Endothelial cell of umbilical vein (primary cell): ENCODE results near the gene SHC4. TPM values are rescaled to one million over a fixed set of nuclear protein-coding genes. Genes with fewer than 3 reads are reported as not detected.

ENCODE experiments used
- BruUV-seq: library from RNA; stranded (reverse); fragments of 400-500 nt; replicated peaks from 2 replicates; lab custom pipeline; 2021; lab: Mats Ljungman, UMichigan
- CTCF ChIA-PET: fragments of 300-600, 350-600 bp; sonication (Branson Sonifier 250); formaldehyde crosslinking; loops from one replicate; lab custom pipeline; 2021; ENCODE audit warnings: antibody characterized with exemption, inconsistent platforms; lab: Charles Lee
- POLR2A ChIA-PET: fragments of 300-600, 350-600 bp; sonication (Branson Sonifier 250); formaldehyde crosslinking; loops from one replicate; lab custom pipeline; 2021; ENCODE audit warnings: antibody characterized with exemption, inconsistent platforms; lab: Charles Lee
- DNase-seq: peaks from one replicate; pipeline ENCODE4 v3.0.0-alpha.2; 2011; ENCODE audit warnings: low read depth, low spot score
- FAIRE-seq: peaks from 2 replicates; lab custom pipeline; 2011; peaks lifted over from hg19 to GRCh38; lab: Jason Lieb, UNC
- H2AFZ ChIP-seq: 2 replicates; pipeline ENCODE4 v1.6.0; 2012; ENCODE audit warnings: low read depth, low read length, control low read depth, inconsistent platforms
- H3K27ac ChIP-seq: 2 replicates; pipeline ENCODE4 v1.5.1; 2011; ENCODE audit warnings: low read depth, mild to moderate bottlenecking, control low read depth, low read length, moderate library complexity; ENCODE audit not compliant: insufficient read depth
- H3K27me3 ChIP-seq, 2 experiments: 2 replicates each; pipeline versions ENCODE4 v1.6.0 to v1.6.1; 2011; ENCODE audit warnings: low read length in 2 of 2, mixed read lengths in 1 of 2; ENCODE audit not compliant: control insufficient read depth in 2 of 2, insufficient read depth in 2 of 2
- H3K36me3 ChIP-seq, 2 experiments: 2 replicates in 1 of 2; 3 replicates in 1 of 2; pipeline ENCODE4 v1.5.1; 2011; ENCODE audit warnings: low read length in 2 of 2, mild to moderate bottlenecking in 1 of 2, moderate library complexity in 1 of 2; ENCODE audit not compliant: control insufficient read depth in 2 of 2, insufficient read depth in 2 of 2; ENCODE audit errors: extremely low read depth in 1 of 2
- H3K4me1 ChIP-seq: 3 replicates; pipeline ENCODE4 v1.5.1; 2011; ENCODE audit warnings: mild to moderate bottlenecking, low read length; ENCODE audit not compliant: control insufficient read depth, insufficient read depth; ENCODE audit errors: extremely low read depth
- H3K4me2 ChIP-seq: 2 replicates; pipeline ENCODE4 v1.6.1; 2011; ENCODE audit warnings: low read length, control low read depth, mixed read lengths; ENCODE audit not compliant: insufficient read depth
- H3K4me3 ChIP-seq, 3 experiments: fragments of 200-600 bp in 1 of 3; sonication (generic), shearing (Covaris generic) in 1 of 3; replicated peaks in 1 of 3; 2 replicates each; pipeline ENCODE4 v1.5.1; 2011 to 2016; ENCODE audit warnings: control low read depth in 3 of 3, low read length in 3 of 3, mild to moderate bottlenecking in 2 of 3, inconsistent platforms in 1 of 3, low read depth in 1 of 3, moderate library complexity in 1 of 3; ENCODE audit not compliant: insufficient read depth in 1 of 3
- H3K79me2 ChIP-seq: 2 replicates; pipeline ENCODE4 v1.6.0; 2012; ENCODE audit warnings: low read length, inconsistent platforms; ENCODE audit not compliant: control insufficient read depth, insufficient read depth
- H3K9ac ChIP-seq: replicated peaks from 2 replicates; pipeline ENCODE3; 2011; ENCODE audit warnings: low read length, control low read depth; ENCODE audit not compliant: insufficient read depth; ENCODE audit errors: extremely low read depth
- H3K9me1 ChIP-seq: replicated peaks from 3 replicates; pipeline ENCODE4 v1.6.0; 2011; ENCODE audit warnings: mild to moderate bottlenecking, low read length; ENCODE audit not compliant: control insufficient read depth, insufficient read depth; ENCODE audit errors: extremely low read depth
- H3K9me3 ChIP-seq: replicated peaks from 2 replicates; pipeline ENCODE4 v1.5.1; 2012; ENCODE audit warnings: low read length, inconsistent platforms; ENCODE audit not compliant: control insufficient read depth, insufficient read depth
- H4K20me1 ChIP-seq: replicated peaks from 2 replicates; pipeline ENCODE3; 2011; ENCODE audit warnings: mild to moderate bottlenecking, low read length; ENCODE audit not compliant: control insufficient read depth, insufficient read depth; ENCODE audit errors: extremely low read depth
- EZH2 ChIP-seq: IDR thresholded peaks from 2 replicates; pipeline ENCODE4 v1.6.1; 2012; ENCODE audit warnings: borderline replicate concordance, low read depth, mild to moderate bottlenecking, moderate library complexity, low read length, inconsistent platforms; ENCODE audit not compliant: severe bottlenecking
- FOS ChIP-seq: IDR thresholded peaks from 2 replicates; pipeline ENCODE4 v1.6.1; 2011; ENCODE audit warnings: mild to moderate bottlenecking, low read length, moderate library complexity, borderline replicate concordance; ENCODE audit not compliant: insufficient read depth
- GATA2 ChIP-seq: IDR thresholded peaks from 2 replicates; pipeline ENCODE4 v1.7.0; 2011; ENCODE audit warnings: low read depth, mild to moderate bottlenecking, moderate library complexity, mixed read lengths, low read length; ENCODE audit not compliant: insufficient read length, insufficient read depth
- JUN ChIP-seq: IDR thresholded peaks from 2 replicates; pipeline ENCODE4 v1.6.1; 2011; ENCODE audit warnings: borderline replicate concordance, low read depth; ENCODE audit not compliant: insufficient read length, insufficient read depth
- MYC ChIP-seq: IDR thresholded peaks from one replicate; pipeline ENCODE4 v1.6.1; 2011; ENCODE audit warnings: mild to moderate bottlenecking, low read depth, low read length
- POLR2A ChIP-seq: IDR thresholded peaks from 2 replicates; pipeline ENCODE4 v1.6.1; 2012; ENCODE audit warnings: low read depth, mild to moderate bottlenecking, control low read depth, low read length
- POLR2AphosphoS5 ChIP-seq: IDR thresholded peaks from 2 replicates; pipeline ENCODE4 v1.6.1; 2012; ENCODE audit warnings: low read depth, mild to moderate bottlenecking, control low read depth, low read length, moderate library complexity; ENCODE audit not compliant: insufficient read depth
- dilution Hi-C: fragments of 300-500 bp; cut with MboI; formaldehyde crosslinking; loops from one replicate; pipeline ENCODE4 v1.15.0; 2019; ENCODE audit warnings: low sequenced_read_pairs; ENCODE audit not compliant: extremely low pct_ligation_motif_present
- intact Hi-C: fragments of 100-400 bp; cut with micrococcal nuclease; formaldehyde crosslinking; loops from one replicate; pipeline ENCODE4 v1.10.0; 2022
- polyA plus RNA-seq, 4 experiments: library from polyadenylated mRNA; depleted of rRNA in 3 of 4; stranded (reverse) in 3 of 4; unstranded in 1 of 4; fragments of >200 nt; gene quantifications; 2 replicates each; pipeline versions ENCODE4 v1.2.1 to v1.2.3, GENCODE V29; 2011 to 2012; ENCODE audit warnings: missing spikeins in 1 of 4
- total RNA-seq: library from RNA; stranded (reverse); gene quantifications from 2 replicates; pipeline ENCODE4 v1.2.3, GENCODE V29; 2021
- TF ChIP-seq, protein P1 (sequence below): IDR thresholded peaks from 2 replicates; pipeline ENCODE4 v1.6.1; 2011; ENCODE audit not compliant: insufficient read depth, insufficient read length
- TF ChIP-seq, protein P2 (sequence below), 2 donors: IDR thresholded peaks; 1 replicate in 1 of 2; 2 replicates in 1 of 2; pipeline ENCODE4 v1.5.1; 2011; ENCODE audit warnings: low read length in 2 of 2, mild to moderate bottlenecking in 2 of 2, moderate library complexity in 2 of 2, control low read depth in 1 of 2, inconsistent platforms in 1 of 2, low read depth in 1 of 2; ENCODE audit not compliant: insufficient read depth in 1 of 2; ENCODE audit errors: extremely low read depth in 1 of 2

Gene SHC4
- total and polyA plus RNA-seq, 2 donors (not counting 3 experiments of a cell fraction or from before 2014, with no cell fraction given), result 0.20 TPM; not detected in 1

DNA sequence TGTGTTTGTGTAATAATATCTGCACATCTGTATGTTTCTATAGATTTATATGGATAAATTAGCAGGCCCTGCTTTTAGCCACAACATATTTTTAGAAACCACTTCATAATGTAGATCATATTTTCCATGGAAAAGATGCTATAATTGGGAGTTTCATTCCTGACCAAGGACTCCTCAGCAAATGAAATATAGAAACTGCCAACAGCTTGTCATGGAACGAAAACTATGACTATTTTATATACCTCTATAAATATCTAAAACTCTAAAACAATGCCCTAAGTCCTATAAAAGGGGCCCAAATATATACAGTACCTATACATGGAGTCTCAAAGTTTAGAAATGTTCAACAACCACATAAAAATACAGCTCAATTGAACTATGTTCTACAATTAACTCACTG is 57.9 kb downstream of the SHC4 start:
- Histone ChIP-seq H3K79me2 (no peaks in the 10 kb centered on the region), H2AFZ (no peak overlapping the region), H4K20me1 (no peaks in the 10 kb centered on the region), H3K4me3 (no peak overlapping the region), H3K4me2 (no peak overlapping the region), H3K27ac (no peak overlapping the region), H3K36me3 (no peaks in the 10 kb centered on the region), H3K9ac (no peak overlapping the region), H3K4me1 (no peaks in the 10 kb centered on the region), H3K9me1 (no peaks in the 10 kb centered on the region), H3K27me3 (no peaks in the 10 kb centered on the region), H3K9me3 (no peaks in the 10 kb centered on the region)
- dilution Hi-C loops, result no loop called here
- intact Hi-C loops, result no loop called here
- POLR2A ChIA-PET, result no interaction called here
- no peak for DNase-seq
- TF ChIP-seq JUN (no peak), POLR2A (no peak), EZH2 (no peak), GATA2 (no peak), MYC (no peak), POLR2AphosphoS5 (no peak), FOS (no peak)
- TF ChIP-seq, protein P1, sequence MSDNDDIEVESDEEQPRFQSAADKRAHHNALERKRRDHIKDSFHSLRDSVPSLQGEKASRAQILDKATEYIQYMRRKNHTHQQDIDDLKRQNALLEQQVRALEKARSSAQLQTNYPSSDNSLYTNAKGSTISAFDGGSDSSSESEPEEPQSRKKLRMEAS, result no peak
- TF ChIP-seq, protein P2, sequence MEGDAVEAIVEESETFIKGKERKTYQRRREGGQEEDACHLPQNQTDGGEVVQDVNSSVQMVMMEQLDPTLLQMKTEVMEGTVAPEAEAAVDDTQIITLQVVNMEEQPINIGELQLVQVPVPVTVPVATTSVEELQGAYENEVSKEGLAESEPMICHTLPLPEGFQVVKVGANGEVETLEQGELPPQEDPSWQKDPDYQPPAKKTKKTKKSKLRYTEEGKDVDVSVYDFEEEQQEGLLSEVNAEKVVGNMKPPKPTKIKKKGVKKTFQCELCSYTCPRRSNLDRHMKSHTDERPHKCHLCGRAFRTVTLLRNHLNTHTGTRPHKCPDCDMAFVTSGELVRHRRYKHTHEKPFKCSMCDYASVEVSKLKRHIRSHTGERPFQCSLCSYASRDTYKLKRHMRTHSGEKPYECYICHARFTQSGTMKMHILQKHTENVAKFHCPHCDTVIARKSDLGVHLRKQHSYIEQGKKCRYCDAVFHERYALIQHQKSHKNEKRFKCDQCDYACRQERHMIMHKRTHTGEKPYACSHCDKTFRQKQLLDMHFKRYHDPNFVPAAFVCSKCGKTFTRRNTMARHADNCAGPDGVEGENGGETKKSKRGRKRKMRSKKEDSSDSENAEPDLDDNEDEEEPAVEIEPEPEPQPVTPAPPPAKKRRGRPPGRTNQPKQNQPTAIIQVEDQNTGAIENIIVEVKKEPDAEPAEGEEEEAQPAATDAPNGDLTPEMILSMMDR (IDR thresholded peaks at IDR 0.05; ENCODE audit: extremely low read depth in 1 of 2, insufficient read depth in 1 of 2, low read depth in 1 of 2, low read length in 2 of 2), result no peak
- no peak for FAIRE-seq
- CTCF ChIA-PET, result interaction anchor here (0.8 kb wide), 2 partner anchors 44 to 70 kb away, joined by 4 read pairs; no protein-coding TSS in a partner anchor
- no TSS peak for BruUV-seq
